ENCODE measurements around the gene GADL1.

Gene GADL1

GRCh38 chr3:30679045-30679444 is 215.4 kb downstream of the GADL1 start:
- no peak overlapping the region for H3K4me3 ChIP-seq
- H3K36me3 ChIP-seq (ENCODE audit: insufficient read depth, low read length): no peaks in the 10 kb centered on the region
- H3K9ac ChIP-seq (ENCODE audit: insufficient read length): no peak overlapping the region
- no peak for DNase-seq (ENCODE audit: low read depth, low spot score)
- TF ChIP-seq FOXP2 (optimal IDR thresholded peaks at IDR 0.05; ENCODE audit: control extremely low read depth, extremely low read length, insufficient read depth) (no peak), POLR2AphosphoS5 (IDR thresholded peaks at IDR 0.05; ENCODE audit: borderline replicate concordance, low read depth, low read length) (no peak), EZH2 (IDR thresholded peaks at IDR 0.05) (no peak)
- H3K9me3 ChIP-seq (ENCODE audit: low read depth, low read length): no peaks in the 10 kb centered on the region
- no peak overlapping the region for H3K27ac ChIP-seq

GRCh38 chr3:30677347-30677685 is 217.1 kb downstream of the GADL1 start:
- Histone ChIP-seq H3K36me3 (ENCODE audit: insufficient read depth, low read length) (no peaks in the 10 kb centered on the region), H3K4me3 (no peak overlapping the region), H3K9ac (ENCODE audit: insufficient read length) (no peak overlapping the region), H3K27ac (no peak overlapping the region), H3K9me3 (ENCODE audit: low read depth, low read length) (no peaks in the 10 kb centered on the region)
- TF ChIP-seq FOXP2 (optimal IDR thresholded peaks at IDR 0.05; ENCODE audit: control extremely low read depth, extremely low read length, insufficient read depth) (no peak), POLR2AphosphoS5 (IDR thresholded peaks at IDR 0.05; ENCODE audit: borderline replicate concordance, low read depth, low read length) (no peak), EZH2 (IDR thresholded peaks at IDR 0.05) (no peak)
- no peak for DNase-seq (ENCODE audit: low read depth, low spot score)

- no peak overlapping the region for H3K27ac ChIP-seq
- no peaks in the 10 kb centered on the region for H3K9me3 ChIP-seq (ENCODE audit: low read depth, low read length)
- no peaks in the 10 kb centered on the region for H3K36me3 ChIP-seq (ENCODE audit: insufficient read depth, low read length)
- no peak for TF ChIP-seq EZH2 (IDR thresholded peaks at IDR 0.05)
- TF ChIP-seq FOXP2 (optimal IDR thresholded peaks at IDR 0.05; ENCODE audit: control extremely low read depth, extremely low read length, insufficient read depth): no peak
- TF ChIP-seq POLR2AphosphoS5 (IDR thresholded peaks at IDR 0.05; ENCODE audit: borderline replicate concordance, low read depth, low read length): no peak
- no peak for DNase-seq (ENCODE audit: low read depth, low spot score)
- H3K9ac ChIP-seq (ENCODE audit: insufficient read length): no peak overlapping the region
- no peak overlapping the region for H3K4me3 ChIP-seq
These were observed 217.8 kb downstream of the GADL1 start for GRCh38 chr3:30676424-30677346.
